Inferior parietal cortex (tissue), 1 donor: ENCODE results near the gene PRG2.

Source experiments
- DNase-seq: peaks from one replicate; pipeline ENCODE4 v3.0.0-alpha.2; 2016; ENCODE audit errors: extremely low spot score

The PRG2 gene

GRCh38 chr11:57396744-57397143, 6.3 kb upstream of the PRG2 start:
- DNase-seq, result no peak

- no peak for DNase-seq
Measured at GRCh38 chr11:57395905-57396623, 5.6 kb upstream of the PRG2 start.

DNA sequence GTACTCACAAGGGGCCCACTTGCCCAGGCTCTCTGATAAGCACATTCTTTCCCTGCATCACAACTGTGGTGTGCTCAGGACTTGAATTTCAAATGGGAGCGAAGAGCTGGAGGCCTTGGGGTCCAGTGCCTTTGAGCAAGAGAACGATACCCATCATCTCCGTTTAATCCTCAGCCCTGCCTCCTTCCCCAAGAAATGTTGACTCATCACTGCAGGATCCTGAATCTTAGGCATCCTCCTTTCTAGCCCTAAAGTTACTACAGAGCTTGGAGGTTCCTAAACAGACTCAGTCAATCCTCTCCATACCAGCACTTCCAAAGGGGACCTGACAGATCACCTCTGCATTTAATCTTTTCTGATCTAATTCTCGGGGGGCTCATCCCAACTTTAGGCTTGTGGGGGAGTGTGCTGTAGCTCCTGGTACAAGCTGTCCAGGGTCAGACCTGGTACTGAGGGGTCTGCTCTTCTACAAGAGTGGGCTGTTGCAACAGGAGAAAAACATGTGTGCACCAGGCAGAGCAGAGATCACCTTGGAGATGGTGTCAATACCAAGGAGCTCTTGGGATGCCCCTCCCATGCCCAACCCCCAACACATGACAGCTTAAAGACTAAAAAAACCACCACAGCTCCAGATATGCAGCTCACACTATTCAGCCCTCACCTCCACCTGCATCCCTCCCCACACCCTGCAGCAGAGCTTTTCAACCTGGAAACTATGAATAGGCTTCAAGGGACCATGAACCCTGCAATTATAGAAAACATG, 3.9 kb upstream of the PRG2 start:
- DNase-seq, result no peak

DNA sequence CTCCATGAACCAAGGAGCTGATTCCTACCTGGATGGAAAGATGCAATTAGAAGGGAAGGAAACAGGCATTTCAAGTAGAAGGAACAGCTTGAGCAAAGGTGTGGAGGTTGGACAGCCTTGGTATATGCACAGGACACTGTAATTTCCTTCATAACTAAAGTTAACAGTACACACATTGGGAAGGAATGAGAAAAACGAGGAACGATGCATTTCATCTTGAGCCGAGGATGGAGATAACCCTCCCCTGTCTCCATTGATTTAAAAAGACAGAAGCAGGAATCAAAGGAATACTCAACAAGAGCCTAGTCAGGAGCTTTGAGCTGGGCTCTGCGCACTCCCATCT, 2.3 kb upstream of the PRG2 start:
- no peak for DNase-seq

DNA sequence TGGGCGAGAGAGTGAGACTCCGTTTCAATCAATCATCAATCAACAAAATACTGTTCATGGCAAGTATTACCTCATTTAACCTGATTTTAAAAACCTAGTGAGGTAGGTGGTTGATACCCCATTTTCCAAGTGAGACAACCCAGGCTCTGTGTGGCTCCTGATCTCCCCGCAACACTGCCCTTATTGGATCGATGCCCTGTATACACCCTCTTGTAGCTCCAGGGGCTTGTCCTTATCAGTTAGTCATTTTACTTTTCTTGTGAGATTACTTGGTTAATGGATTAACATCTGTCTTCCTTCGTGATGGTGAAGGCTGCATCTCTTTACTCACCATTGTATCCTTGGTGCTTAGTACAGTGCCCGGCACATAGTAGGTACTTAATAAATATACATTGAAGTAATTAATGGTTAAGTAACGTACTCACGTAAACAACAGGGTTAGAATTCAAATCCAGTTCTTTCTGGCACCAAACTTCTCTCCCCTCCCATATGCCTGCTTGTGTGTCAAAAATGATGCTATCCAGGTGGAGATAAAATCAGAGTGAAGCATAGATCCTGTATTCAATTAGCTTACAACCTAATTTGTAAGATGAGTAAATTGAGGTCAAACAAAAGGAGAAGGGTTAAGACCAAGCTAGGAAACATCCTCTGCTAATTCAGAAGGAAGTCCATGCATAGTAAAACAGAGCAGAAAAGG, 1.8 kb upstream of the PRG2 start:
- no peak for DNase-seq

DNA sequence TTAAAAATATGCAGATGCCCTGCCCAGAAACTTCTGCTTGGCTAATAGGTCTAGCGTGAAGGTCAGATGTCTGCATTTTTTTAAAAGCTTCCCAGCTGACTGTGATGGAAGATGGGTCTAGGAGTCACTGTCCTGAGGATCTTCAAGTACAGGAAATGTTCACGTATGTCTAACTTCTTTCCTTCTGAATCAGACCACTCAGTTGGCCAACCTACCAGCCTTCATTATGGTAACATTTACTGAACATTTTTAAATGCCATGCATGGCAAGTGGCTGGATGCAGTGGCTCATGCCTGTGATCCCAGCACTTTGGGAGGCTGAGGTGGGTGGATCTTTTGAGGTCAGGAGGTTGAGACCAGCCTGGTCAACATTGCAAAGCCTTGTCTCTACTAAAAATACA, 1.1 kb upstream of the PRG2 start:
- DNase-seq, result no peak

GRCh38 chr11:57391111-57391510, 661 bp upstream of the PRG2 start:
- DNase-seq, result no peak

GRCh38 chr11:57387289-57388030, 3.0 kb downstream of the PRG2 start:
- DNase-seq, result no peak

DNA sequence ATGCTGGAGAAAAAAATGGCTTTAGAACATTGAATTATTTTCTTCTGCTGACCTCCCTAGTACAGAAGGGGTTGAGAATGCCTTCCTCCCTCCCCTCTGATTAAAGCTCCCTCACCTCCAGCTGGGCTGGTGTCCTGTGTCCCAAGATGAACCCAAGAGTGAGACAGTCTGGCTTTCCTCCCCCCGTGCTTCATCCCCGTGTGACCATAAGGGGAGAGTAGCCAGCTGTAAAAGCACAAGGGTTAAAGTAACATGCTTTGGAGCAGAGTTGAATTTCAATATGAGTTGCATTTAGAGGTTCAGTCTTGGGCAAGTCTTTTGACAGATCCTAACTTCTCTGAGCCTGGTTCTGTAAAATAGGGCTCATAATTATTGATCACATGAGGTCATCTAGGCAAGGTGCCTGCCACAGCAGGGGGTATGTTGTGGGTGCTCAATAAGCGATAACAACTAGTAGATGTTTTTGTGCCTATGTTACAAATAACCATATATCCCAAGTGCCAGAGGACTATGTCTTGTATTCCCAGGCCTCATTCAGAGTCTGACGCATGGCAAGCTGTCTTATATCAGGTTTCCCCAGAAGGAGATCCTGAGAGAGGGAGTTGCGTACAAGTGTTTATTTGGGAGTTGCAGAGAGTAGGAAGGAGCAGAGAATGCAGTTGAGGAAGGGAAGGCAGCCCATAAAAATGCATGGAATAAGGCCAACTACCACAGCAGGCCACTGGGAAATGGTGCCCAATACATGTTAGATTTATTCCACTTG, 4.1 kb downstream of the PRG2 start:
- no peak for DNase-seq

DNA sequence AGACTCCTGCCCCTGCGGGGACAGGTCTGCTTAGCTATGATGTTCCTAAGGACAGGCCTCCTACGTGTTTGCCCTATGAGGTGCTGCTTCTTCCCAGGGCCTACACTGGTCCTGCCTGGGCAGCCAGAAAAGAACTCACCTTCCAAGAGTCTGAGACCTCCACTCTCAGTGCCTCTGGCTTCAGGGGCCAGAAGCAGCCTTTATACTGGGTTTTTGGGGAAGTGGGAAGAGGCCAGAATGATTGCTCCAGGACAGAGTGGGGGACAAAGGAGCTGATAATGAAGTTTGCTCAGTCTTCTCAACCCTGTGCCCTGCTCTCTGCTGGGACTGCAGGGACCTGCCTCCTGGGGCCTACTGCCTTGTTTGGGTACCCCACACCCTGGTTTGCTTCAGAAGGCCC, 9.5 kb downstream of the PRG2 start, which contains the start of gene PRG3:
Gene PRG3 (minus strand): TSS at position 176 of the 400 bp plus-strand sequence. CDS start 442 bp downstream, outside the sequence.
- no peak for DNase-seq

DNA sequence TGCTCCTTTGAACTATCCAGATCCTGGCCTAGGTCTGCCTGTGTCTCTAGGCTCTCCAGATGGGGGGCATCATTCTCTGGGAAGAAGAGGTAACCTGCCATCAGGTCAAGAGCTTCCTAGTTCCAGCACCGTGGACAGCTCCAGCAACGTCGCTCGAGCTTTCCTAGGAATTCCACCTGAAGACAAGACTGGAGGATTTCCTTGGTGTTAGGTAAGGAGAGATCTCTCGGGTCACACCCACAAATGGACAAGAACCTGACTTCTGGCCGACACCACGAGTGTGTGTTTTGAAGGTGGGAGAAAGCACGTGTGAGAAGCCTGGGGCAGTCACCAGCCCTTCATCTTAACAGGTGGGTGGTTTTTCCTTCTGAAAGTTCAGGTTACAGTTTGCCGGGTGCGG, 10.7 kb downstream of the PRG2 start:
- DNase-seq, result no peak

DNA sequence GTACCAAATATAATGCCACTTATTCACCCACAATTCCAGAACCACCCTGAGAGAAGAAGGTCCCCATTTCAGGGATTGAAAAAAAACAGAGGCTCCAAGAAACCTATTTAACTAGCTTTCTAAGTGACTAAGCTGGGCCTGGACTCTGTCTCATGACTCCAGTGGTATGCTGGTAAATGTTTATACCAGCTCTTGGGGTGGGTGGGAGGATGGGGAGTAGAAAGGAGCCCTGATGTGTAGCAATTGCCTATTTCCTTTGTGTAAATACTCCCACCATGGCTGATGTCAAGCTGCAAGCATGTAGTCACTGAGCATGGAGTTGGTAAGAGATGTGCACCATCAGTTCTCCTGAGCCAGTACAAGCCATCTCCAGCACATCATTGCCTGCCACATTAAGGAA, 12.3 kb downstream of the PRG2 start:
- DNase-seq, result no peak

GRCh38 chr11:57377107-57377506, 13.3 kb downstream of the PRG2 start:
- DNase-seq, result no peak

GRCh38 chr11:57376095-57377090, 14.1 kb downstream of the PRG2 start:
- DNase-seq, result no peak

DNA sequence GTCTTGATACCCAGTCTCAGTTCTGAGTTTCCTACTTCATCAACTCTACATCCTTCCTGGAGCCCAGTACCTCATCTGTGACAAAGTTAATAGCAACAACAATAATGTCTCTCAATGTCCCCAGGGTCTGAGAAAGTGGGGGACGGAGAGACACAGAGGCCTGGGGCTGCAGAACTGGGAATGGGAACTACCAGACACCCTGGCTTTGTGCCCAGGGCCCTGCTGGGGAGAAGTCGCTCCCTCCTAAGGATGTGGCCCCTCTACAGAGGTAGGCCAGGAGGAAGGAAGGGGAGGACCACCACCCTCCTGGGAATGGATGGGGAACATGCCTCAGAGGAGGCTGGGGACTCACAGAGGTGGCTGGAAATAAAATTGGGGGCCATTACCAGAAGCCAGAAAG, 15.0 kb downstream of the PRG2 start:
- no peak for DNase-seq

GRCh38 chr11:57374966-57375365, 15.5 kb downstream of the PRG2 start:
- no peak for DNase-seq

- no peak for DNase-seq
Measured at GRCh38 chr11:57373146-57373545, 17.3 kb downstream of the PRG2 start.

DNA sequence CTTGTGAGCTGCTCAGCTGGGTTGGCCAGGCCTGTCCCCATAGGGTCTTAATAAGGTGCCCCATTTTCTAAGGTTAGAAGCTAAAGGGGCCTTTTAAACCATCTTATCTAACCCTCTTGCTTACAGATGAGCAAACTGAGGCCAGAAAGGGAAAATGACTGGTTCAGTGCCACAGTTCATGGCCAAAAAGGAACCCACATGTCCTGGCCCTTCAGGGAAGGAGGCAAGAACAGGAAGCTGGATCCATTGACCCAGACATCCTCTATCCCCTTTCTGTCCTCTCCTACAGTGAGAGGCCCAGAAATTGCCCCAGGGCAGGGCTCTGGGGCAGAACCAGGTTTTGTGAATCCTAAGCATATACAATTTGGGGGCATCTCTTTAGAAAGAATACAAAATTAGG, 19.5 kb downstream of the PRG2 start:
- DNase-seq, result no peak

DNA sequence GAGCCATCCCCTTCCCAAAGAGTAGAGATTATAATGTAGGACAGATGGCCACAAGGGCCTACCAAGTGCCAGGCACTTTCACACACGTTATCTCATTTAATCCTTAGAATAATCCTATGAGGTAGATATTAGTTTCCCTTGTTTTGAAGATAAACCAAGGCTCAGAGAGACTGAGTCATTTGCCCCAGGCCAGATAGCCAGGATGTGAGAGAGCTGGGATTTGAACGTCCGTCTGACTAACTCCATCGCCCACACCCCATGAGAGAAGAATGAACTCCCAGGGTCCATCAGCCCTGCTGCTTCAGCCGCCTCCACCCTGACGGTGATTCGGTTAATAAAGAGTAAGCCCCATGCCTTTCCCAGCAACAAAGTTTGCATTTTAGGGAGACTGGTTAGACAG, 20.2 kb downstream of the PRG2 start:
- DNase-seq, result no peak

DNA sequence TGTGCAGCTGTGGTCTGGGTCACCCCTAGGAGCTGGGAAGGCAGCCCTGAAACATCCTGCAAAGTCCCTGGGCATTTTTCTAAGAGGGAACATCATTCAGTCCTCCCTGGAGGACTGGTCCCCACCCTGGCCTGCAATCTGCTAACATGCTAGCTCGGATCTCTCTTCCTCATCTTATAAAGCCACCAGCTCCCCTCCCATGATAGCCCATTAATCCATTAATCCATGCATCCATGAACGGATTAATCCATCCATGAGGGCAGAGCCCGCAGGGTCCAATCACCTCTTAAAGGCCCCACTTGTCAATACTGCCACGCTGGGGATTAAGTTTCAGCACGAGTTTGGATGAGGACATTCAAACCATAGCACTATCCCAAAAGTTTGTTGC, 21.6 kb downstream of the PRG2 start:
- no peak for DNase-seq
